ENCODE results near the gene ZNF398.

DNA sequence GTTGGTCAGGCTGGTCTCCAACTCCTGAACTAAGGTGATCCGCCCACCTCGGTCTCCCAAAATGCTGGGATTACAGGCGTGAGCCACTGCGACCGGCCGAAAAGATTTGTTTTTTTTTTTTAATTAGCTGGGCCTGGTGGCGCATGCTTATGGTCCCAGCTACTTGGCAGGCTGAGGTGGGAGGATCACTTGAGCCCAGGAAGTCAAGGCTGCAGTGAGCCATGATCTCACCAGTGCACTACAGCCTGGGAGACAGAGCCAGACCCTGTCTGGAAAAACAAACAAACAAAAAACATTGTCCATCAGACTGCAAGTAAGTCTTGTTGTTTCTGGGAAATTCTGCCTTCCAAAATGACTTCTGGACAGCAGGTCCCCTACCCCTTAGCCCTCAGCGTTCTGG, 75.9 kb downstream of the ZNF398 start:
- TF ChIP-seq, protein P1, sequence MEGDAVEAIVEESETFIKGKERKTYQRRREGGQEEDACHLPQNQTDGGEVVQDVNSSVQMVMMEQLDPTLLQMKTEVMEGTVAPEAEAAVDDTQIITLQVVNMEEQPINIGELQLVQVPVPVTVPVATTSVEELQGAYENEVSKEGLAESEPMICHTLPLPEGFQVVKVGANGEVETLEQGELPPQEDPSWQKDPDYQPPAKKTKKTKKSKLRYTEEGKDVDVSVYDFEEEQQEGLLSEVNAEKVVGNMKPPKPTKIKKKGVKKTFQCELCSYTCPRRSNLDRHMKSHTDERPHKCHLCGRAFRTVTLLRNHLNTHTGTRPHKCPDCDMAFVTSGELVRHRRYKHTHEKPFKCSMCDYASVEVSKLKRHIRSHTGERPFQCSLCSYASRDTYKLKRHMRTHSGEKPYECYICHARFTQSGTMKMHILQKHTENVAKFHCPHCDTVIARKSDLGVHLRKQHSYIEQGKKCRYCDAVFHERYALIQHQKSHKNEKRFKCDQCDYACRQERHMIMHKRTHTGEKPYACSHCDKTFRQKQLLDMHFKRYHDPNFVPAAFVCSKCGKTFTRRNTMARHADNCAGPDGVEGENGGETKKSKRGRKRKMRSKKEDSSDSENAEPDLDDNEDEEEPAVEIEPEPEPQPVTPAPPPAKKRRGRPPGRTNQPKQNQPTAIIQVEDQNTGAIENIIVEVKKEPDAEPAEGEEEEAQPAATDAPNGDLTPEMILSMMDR (IDR thresholded peaks at IDR 0.05), result no peak
- TF ChIP-seq EP300 (IDR thresholded peaks at IDR 0.05), result no peak
